Measurements from ENCODE around the gene CLN6. TPM values are rescaled to one million over a fixed set of nuclear protein-coding genes. Genes with fewer than 3 reads are reported as not detected.
A peak's percentile ranks its signal among the peaks of the same experiment; 100 is the strongest.
"Not testable (repeated sequence)": the region's sequence is repeated elsewhere in the genome, so short reads cannot be mapped to it uniquely, and the experiment has no call there.

Gene CLN6
- total RNA-seq, 1 donor from 2014 or later: 9.9 TPM

GRCh38 chr15:68227643-68228142 is 1.8 kb downstream of the CLN6 start:
- intact Hi-C loops (cut with micrococcal nuclease): no loop called here
- no peak for DNase-seq
- ATAC-seq: no peak

GRCh38 chr15:68225442-68225841 is 4.1 kb downstream of the CLN6 start:
- DNase-seq; ATAC-seq; intact Hi-C loops (cut with micrococcal nuclease): not testable (repeated sequence)

- DNase-seq (no peak), ATAC-seq (no peak)
- intact Hi-C loops (cut with micrococcal nuclease): no loop called here
Observed at GRCh38 chr15:68224546-68225250, 4.8 kb downstream of the CLN6 start.

GRCh38 chr15:68224108-68224507 is 5.4 kb downstream of the CLN6 start:
- DNase-seq (no peak), ATAC-seq (no peak)
- intact Hi-C loops (cut with micrococcal nuclease): no loop called here

- intact Hi-C loops (cut with micrococcal nuclease): no loop called here
- ATAC-seq (no peak), DNase-seq (no peak)
Observed at GRCh38 chr15:68223171-68223570, 6.4 kb downstream of the CLN6 start.

GRCh38 chr15:68222432-68222743 is 7.1 kb downstream of the CLN6 start:
- ATAC-seq; DNase-seq; intact Hi-C loops (cut with micrococcal nuclease): not testable (repeated sequence)

- DNase-seq; intact Hi-C loops (cut with micrococcal nuclease); ATAC-seq: not testable (repeated sequence)
Observed at GRCh38 chr15:68221530-68222431, 7.7 kb downstream of the CLN6 start.

GRCh38 chr15:68220967-68221366 is 8.6 kb downstream of the CLN6 start:
- intact Hi-C loops (cut with micrococcal nuclease): no loop called here
- ATAC-seq: no peak
- no peak for DNase-seq

- intact Hi-C loops (cut with micrococcal nuclease): no loop called here
- ATAC-seq: no peak
- DNase-seq: no peak
Observed at GRCh38 chr15:68220489-68220888, 9.0 kb downstream of the CLN6 start.

GRCh38 chr15:68218847-68219798 is 10.4 kb downstream of the CLN6 start:
- DNase-seq: no peak
- intact Hi-C loops (cut with micrococcal nuclease): no loop called here
- ATAC-seq: no peak

GRCh38 chr15:68218331-68218730 is 11.2 kb downstream of the CLN6 start:
- DNase-seq (no peak), ATAC-seq (no peak)
- intact Hi-C loops (cut with micrococcal nuclease): no loop called here

- intact Hi-C loops (cut with micrococcal nuclease): no loop called here
- ATAC-seq (no peak), DNase-seq (no peak)
Observed at GRCh38 chr15:68217341-68217740, 12.2 kb downstream of the CLN6 start.

GRCh38 chr15:68214838-68215254 is 14.7 kb downstream of the CLN6 start:
- DNase-seq: no peak
- intact Hi-C loops (cut with micrococcal nuclease): no loop called here
- ATAC-seq: no peak

- DNase-seq (no peak), ATAC-seq (no peak)
- intact Hi-C loops (cut with micrococcal nuclease): no loop called here
Observed at GRCh38 chr15:68213991-68214837, 15.3 kb downstream of the CLN6 start.

- not testable (repeated sequence) for DNase-seq
Observed at GRCh38 chr15:68213491-68213845, 16.1 kb downstream of the CLN6 start.

GRCh38 chr15:68211656-68212320 is 17.7 kb downstream of the CLN6 start:
- intact Hi-C loops (cut with micrococcal nuclease): no loop called here
- DNase-seq: no peak
- ATAC-seq: no peak

More at GRCh38 chr15:68213491-68213845, 16.1 kb downstream of the CLN6 start:
- intact Hi-C loops (cut with micrococcal nuclease); ATAC-seq: not testable (repeated sequence)

- intact Hi-C loops (cut with micrococcal nuclease): no loop called here
- peak; percentile 71 for ATAC-seq
- peak; percentile 79 for DNase-seq
Observed at GRCh38 chr15:68210821-68211655, 18.5 kb downstream of the CLN6 start.

Data from left ventricle myocardium superior (tissue), 1 donor.